HUES64 (cell line): Measurements from ENCODE around the gene SYNGR4.
A peak's percentile ranks its signal among the peaks of the same experiment; 100 is the strongest.
"Not testable (repeated sequence)": the region's sequence is repeated elsewhere in the genome, so short reads cannot be mapped to it uniquely, and the experiment has no call there.

ENCODE experiments used
- H3K27ac ChIP-seq: 2 replicates; pipeline ENCODE4 v1.7.0; 2013; ENCODE audit warnings: low read depth, low read length, inconsistent platforms
- H3K27me3 ChIP-seq: 2 replicates; pipeline ENCODE4 v1.6.1; 2013; ENCODE audit warnings: mild to moderate bottlenecking, low read length; ENCODE audit not compliant: insufficient read depth
- H3K36me3 ChIP-seq: 2 replicates; pipeline ENCODE4 v1.6.1; 2013; ENCODE audit warnings: mild to moderate bottlenecking, low read length; ENCODE audit not compliant: insufficient read depth
- H3K4me1 ChIP-seq: 2 replicates; pipeline ENCODE4 v1.6.1; 2013; ENCODE audit warnings: mild to moderate bottlenecking, low read length, moderate library complexity; ENCODE audit not compliant: insufficient read depth
- H3K4me3 ChIP-seq: 2 replicates; pipeline ENCODE4 v1.5.1; 2013; ENCODE audit warnings: mild to moderate bottlenecking, low read length, moderate library complexity
- H3K9ac ChIP-seq: 2 replicates; pipeline ENCODE4 v1.6.1; 2013; ENCODE audit warnings: mild to moderate bottlenecking, low read depth, low read length
- H3K9me3 ChIP-seq: 2 replicates; pipeline ENCODE4 v1.6.1; 2013; ENCODE audit warnings: low read depth, low read length; ENCODE audit not compliant: insufficient read depth
- whole genome bisulfite sequencing: fragments of 150-250, 120-280 bp; methylation state at CpG from one replicate; pipeline ENCODE4 v1.1.7; 2013; ENCODE audit warnings: missing lambda C conversion rate; 5-methylcytosine and 5-hydroxymethylcytosine counted together

SYNGR4 gene

GRCh38 chr19:48361912-48362311, 2.3 kb upstream of the SYNGR4 start:
- no peaks in the 10 kb centered on the region for H3K27me3 ChIP-seq
- peaks cover 3% of the 10 kb centered on the region; the same call in 1 of the 2 replicates for H3K36me3 ChIP-seq
- no peaks in the 10 kb centered on the region for H3K4me1 ChIP-seq
- no peaks in the 10 kb centered on the region for H3K9me3 ChIP-seq
- no peak overlapping the region for H3K4me3 ChIP-seq
- WGBS: 89% methylated on average over 1 of the region's 3 CpGs
- H3K9ac ChIP-seq: no peak overlapping the region
- no peak overlapping the region for H3K27ac ChIP-seq

- peaks cover 3% of the 10 kb centered on the region; the same call in 1 of the 2 replicates for H3K36me3 ChIP-seq
- H3K4me1 ChIP-seq: no peaks in the 10 kb centered on the region
- H3K4me3 ChIP-seq: peak overlapping the region; percentile 68
- no peaks in the 10 kb centered on the region for H3K27me3 ChIP-seq
- 4% methylated on average over 26 of the region's 26 CpGs for WGBS
- peak overlapping the region; percentile 89 for H3K27ac ChIP-seq
- peak overlapping the region; percentile 81 for H3K9ac ChIP-seq
- H3K9me3 ChIP-seq: no peaks in the 10 kb centered on the region
These were observed 1.3 kb upstream of the SYNGR4 start for GRCh38 chr19:48362716-48363499.

- Histone ChIP-seq H3K27ac (peak overlapping the region; percentile 89), H3K4me1 (no peaks in the 10 kb centered on the region), H3K9me3 (no peaks in the 10 kb centered on the region), H3K36me3 (peaks cover 3% of the 10 kb centered on the region; the same call in 1 of the 2 replicates), H3K4me3 (peak overlapping the region; percentile 68), H3K27me3 (no peaks in the 10 kb centered on the region), H3K9ac (peak overlapping the region; percentile 81)
- 4% methylated on average over 10 of the region's 10 CpGs for WGBS
These were observed 712 bp upstream of the SYNGR4 start for GRCh38 chr19:48363500-48363809.

- 83% methylated on average over 10 of the region's 10 CpGs for WGBS
- peak overlapping the region; percentile 68 for H3K27ac ChIP-seq
- peaks cover 3% of the 10 kb centered on the region; the same call in 1 of the 2 replicates for H3K36me3 ChIP-seq
- H3K27me3 ChIP-seq: no peaks in the 10 kb centered on the region
- no peaks in the 10 kb centered on the region for H3K9me3 ChIP-seq
- peak overlapping the region; percentile 57 for H3K9ac ChIP-seq
- H3K4me3 ChIP-seq: peak overlapping the region; percentile 41
- H3K4me1 ChIP-seq: no peaks in the 10 kb centered on the region
These were observed 606 bp downstream of the SYNGR4 start for GRCh38 chr19:48364598-48365348.

GRCh38 chr19:48365602-48366001, 1.4 kb downstream of the SYNGR4 start:
- WGBS: 93% methylated on average over 11 of the region's 11 CpGs
- H3K4me3 ChIP-seq: no peak overlapping the region
- no peak overlapping the region for H3K27ac ChIP-seq
- H3K27me3 ChIP-seq: no peaks in the 10 kb centered on the region
- peaks cover 3% of the 10 kb centered on the region; the same call in 1 of the 2 replicates for H3K36me3 ChIP-seq
- no peaks in the 10 kb centered on the region for H3K9me3 ChIP-seq
- no peak overlapping the region for H3K9ac ChIP-seq
- H3K4me1 ChIP-seq: no peaks in the 10 kb centered on the region

GRCh38 chr19:48367855-48368254, 3.7 kb downstream of the SYNGR4 start:
- Histone ChIP-seq H3K9me3 (no peaks in the 10 kb centered on the region), H3K4me3 (no peak overlapping the region), H3K36me3 (no peaks in the 10 kb centered on the region), H3K27me3 (no peaks in the 10 kb centered on the region), H3K9ac (no peak overlapping the region), H3K27ac (no peak overlapping the region), H3K4me1 (no peaks in the 10 kb centered on the region)
- WGBS: 91% methylated on average over 5 of the region's 5 CpGs

- WGBS: 92% methylated on average over 14 of the region's 14 CpGs
- Histone ChIP-seq H3K4me3 (no peak overlapping the region), H3K4me1 (no peaks in the 10 kb centered on the region), H3K9ac (no peak overlapping the region), H3K36me3 (no peaks in the 10 kb centered on the region), H3K27me3 (no peaks in the 10 kb centered on the region), H3K27ac (no peak overlapping the region), H3K9me3 (no peaks in the 10 kb centered on the region)
These were observed 4.8 kb downstream of the SYNGR4 start for GRCh38 chr19:48368936-48369335.

GRCh38 chr19:48370955-48371354, 6.8 kb downstream of the SYNGR4 start:
- Histone ChIP-seq H3K9ac (no peak overlapping the region), H3K4me3 (no peak overlapping the region), H3K27me3 (no peaks in the 10 kb centered on the region), H3K4me1 (no peaks in the 10 kb centered on the region), H3K9me3 (no peaks in the 10 kb centered on the region), H3K36me3 (no peaks in the 10 kb centered on the region), H3K27ac (no peak overlapping the region)
- WGBS: 78% methylated on average over 4 of the region's 4 CpGs

GRCh38 chr19:48371367-48371766, 7.2 kb downstream of the SYNGR4 start:
- no peaks in the 10 kb centered on the region for H3K9me3 ChIP-seq
- H3K36me3 ChIP-seq: no peaks in the 10 kb centered on the region
- no peak overlapping the region for H3K9ac ChIP-seq
- no peaks in the 10 kb centered on the region for H3K4me1 ChIP-seq
- H3K27me3 ChIP-seq: no peaks in the 10 kb centered on the region
- no peak overlapping the region for H3K27ac ChIP-seq
- WGBS: 87% methylated on average over 7 of the region's 7 CpGs
- H3K4me3 ChIP-seq: no peak overlapping the region

GRCh38 chr19:48371771-48372170, 7.6 kb downstream of the SYNGR4 start:
- H3K27me3 ChIP-seq, H3K27ac ChIP-seq, H3K9me3 ChIP-seq, H3K4me3 ChIP-seq, H3K9ac ChIP-seq, H3K4me1 ChIP-seq, H3K36me3 ChIP-seq: not testable (repeated sequence)
- WGBS: 96% methylated on average over 5 of the region's 5 CpGs

- no peak overlapping the region for H3K27ac ChIP-seq
- no peak overlapping the region for H3K9ac ChIP-seq
- no peaks in the 10 kb centered on the region for H3K4me1 ChIP-seq
- no peak overlapping the region for H3K4me3 ChIP-seq
- no peaks in the 10 kb centered on the region for H3K9me3 ChIP-seq
- no peaks in the 10 kb centered on the region for H3K27me3 ChIP-seq
- no peaks in the 10 kb centered on the region for H3K36me3 ChIP-seq
- WGBS: 90% methylated on average over 4 of the region's 4 CpGs
These were observed 8.7 kb downstream of the SYNGR4 start for GRCh38 chr19:48372904-48373303.
